ENCODE data around the gene SSU72.

DNA sequence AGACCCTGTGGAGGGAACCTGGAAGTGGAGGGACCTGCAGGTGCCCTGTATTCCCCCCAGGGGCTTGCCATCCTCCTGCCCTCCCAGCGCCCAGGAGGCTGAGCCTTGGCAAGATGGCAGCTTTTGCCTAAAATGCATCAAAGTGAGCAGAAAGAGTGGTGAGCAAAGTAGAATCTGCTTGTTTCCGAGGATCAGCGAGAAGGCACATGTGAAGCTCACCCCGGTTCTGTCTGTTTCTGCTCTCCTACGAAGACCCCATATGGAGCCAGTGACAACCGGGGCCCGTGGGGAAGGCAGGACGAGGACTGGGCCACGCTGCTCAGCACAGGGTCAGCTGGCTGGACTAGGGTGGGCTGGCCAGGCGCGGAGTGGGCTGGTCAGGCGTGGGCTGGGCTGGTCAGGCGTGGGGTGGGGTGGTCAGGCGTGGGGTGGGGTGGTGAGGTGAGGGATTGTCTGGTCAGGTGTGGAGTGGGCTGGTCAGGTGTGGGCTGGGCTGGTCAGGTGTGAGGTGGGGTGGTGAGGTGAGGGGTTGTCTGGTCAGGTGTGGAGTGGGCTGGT, 30.4 kb upstream of the SSU72 start:
- TF ChIP-seq RCOR1 (IDR thresholded peaks at IDR 0.05; ENCODE audit: low read length) (no peak), POLR2AphosphoS5 (IDR thresholded peaks at IDR 0.05; ENCODE audit: low read depth, low read length) (no peak), SMC3 (IDR thresholded peaks at IDR 0.05; ENCODE audit: low read depth, low read length) (no peak), FOXJ3 (CRISPR knock-in tag; IDR thresholded peaks at IDR 0.05) (no peak), FOXM1 (IDR thresholded peaks at IDR 0.05; ENCODE audit: low read depth) (no peak), TAF1 (IDR thresholded peaks at IDR 0.05; ENCODE audit: borderline replicate concordance, low read depth, low read length) (no peak), EP300 (IDR thresholded peaks at IDR 0.05; ENCODE audit: borderline replicate concordance in 1 of 2, low read depth in 1 of 2, low read length in 1 of 2) (no peak), RXRA (IDR thresholded peaks at IDR 0.05; ENCODE audit: borderline replicate concordance, low read depth) (no peak)
- TF ChIP-seq, protein P1, sequence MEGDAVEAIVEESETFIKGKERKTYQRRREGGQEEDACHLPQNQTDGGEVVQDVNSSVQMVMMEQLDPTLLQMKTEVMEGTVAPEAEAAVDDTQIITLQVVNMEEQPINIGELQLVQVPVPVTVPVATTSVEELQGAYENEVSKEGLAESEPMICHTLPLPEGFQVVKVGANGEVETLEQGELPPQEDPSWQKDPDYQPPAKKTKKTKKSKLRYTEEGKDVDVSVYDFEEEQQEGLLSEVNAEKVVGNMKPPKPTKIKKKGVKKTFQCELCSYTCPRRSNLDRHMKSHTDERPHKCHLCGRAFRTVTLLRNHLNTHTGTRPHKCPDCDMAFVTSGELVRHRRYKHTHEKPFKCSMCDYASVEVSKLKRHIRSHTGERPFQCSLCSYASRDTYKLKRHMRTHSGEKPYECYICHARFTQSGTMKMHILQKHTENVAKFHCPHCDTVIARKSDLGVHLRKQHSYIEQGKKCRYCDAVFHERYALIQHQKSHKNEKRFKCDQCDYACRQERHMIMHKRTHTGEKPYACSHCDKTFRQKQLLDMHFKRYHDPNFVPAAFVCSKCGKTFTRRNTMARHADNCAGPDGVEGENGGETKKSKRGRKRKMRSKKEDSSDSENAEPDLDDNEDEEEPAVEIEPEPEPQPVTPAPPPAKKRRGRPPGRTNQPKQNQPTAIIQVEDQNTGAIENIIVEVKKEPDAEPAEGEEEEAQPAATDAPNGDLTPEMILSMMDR (IDR thresholded peaks at IDR 0.05), result no peak
- TF ChIP-seq, protein P2, sequence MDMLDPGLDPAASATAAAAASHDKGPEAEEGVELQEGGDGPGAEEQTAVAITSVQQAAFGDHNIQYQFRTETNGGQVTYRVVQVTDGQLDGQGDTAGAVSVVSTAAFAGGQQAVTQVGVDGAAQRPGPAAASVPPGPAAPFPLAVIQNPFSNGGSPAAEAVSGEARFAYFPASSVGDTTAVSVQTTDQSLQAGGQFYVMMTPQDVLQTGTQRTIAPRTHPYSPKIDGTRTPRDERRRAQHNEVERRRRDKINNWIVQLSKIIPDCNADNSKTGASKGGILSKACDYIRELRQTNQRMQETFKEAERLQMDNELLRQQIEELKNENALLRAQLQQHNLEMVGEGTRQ (IDR thresholded peaks at IDR 0.05; ENCODE audit: borderline replicate concordance, low read depth, low read length), result no peak

Data from SK-N-SH (cell line).